Karpas-422 (cell line): Measurements from ENCODE around the gene RMP24.
A peak's percentile ranks its signal among the peaks of the same experiment; 100 is the strongest.

ENCODE experiments used
- DNase-seq: peaks from one replicate; pipeline ENCODE4 v3.0.0-alpha.2; 2015
- H2AFZ ChIP-seq: fragments of 200-600 bp; sonication (generic); 2 replicates; pipeline ENCODE4 v1.6.1; 2014; ENCODE audit warnings: antibody characterized with exemption, low read length, mixed read lengths
- H3K27ac ChIP-seq: fragments of 200-600 bp; sonication (generic); 2 replicates; pipeline ENCODE4 v1.5.1; 2014; ENCODE audit warnings: mild to moderate bottlenecking, low read length, moderate library complexity
- H3K27me3 ChIP-seq: fragments of 200-600 bp; sonication (generic); 2 replicates; pipeline ENCODE4 v1.6.1; 2014; ENCODE audit warnings: low read length, mixed read lengths
- H3K36me3 ChIP-seq: fragments of 200-600 bp; sonication (generic); 2 replicates; pipeline ENCODE4 v1.6.1; 2014; ENCODE audit warnings: low read length, mixed read lengths; ENCODE audit not compliant: insufficient read depth
- H3K4me1 ChIP-seq: fragments of 200-600 bp; sonication (generic); 2 replicates; pipeline ENCODE4 v1.6.1; 2014; ENCODE audit warnings: mild to moderate bottlenecking, low read length, mixed read lengths
- H3K4me2 ChIP-seq: fragments of 200-600 bp; sonication (generic); 2 replicates; pipeline ENCODE4 v1.6.1; 2014; ENCODE audit warnings: low read length, low read depth, mild to moderate bottlenecking; ENCODE audit not compliant: poor library complexity, severe bottlenecking
- H3K4me3 ChIP-seq: fragments of 200-600 bp; sonication (generic); 2 replicates; pipeline ENCODE4 v1.5.1; 2014; ENCODE audit warnings: mild to moderate bottlenecking, antibody characterized with exemption, low read length, mixed read lengths
- H3K79me2 ChIP-seq: fragments of 200-600 bp; sonication (generic); 2 replicates; pipeline ENCODE4 v1.6.1; 2014; ENCODE audit warnings: mild to moderate bottlenecking, low read length, mixed read lengths
- H3K9ac ChIP-seq: fragments of 200-600 bp; sonication (generic); 2 replicates; pipeline ENCODE4 v1.6.0; 2014; ENCODE audit warnings: low read length
- H3K9me2 ChIP-seq: fragments of 200-600 bp; sonication (generic), shearing (Covaris generic); replicated peaks from 2 replicates; pipeline ENCODE4 v1.6.0; 2014; ENCODE audit warnings: mild to moderate bottlenecking, low read length, moderate library complexity; ENCODE audit not compliant: insufficient read depth
- H3K9me3 ChIP-seq: fragments of 300-700, 200-600 bp; sonication (generic); 2 replicates; pipeline ENCODE4 v1.6.1; 2014; ENCODE audit warnings: low read length, mixed read lengths
- H4K20me1 ChIP-seq: fragments of 200-600 bp; sonication (generic); 2 replicates; pipeline ENCODE4 v1.6.1; 2014; ENCODE audit warnings: mild to moderate bottlenecking, antibody characterized with exemption, low read length, low read depth; ENCODE audit not compliant: insufficient read depth

The RMP24 gene

DNA sequence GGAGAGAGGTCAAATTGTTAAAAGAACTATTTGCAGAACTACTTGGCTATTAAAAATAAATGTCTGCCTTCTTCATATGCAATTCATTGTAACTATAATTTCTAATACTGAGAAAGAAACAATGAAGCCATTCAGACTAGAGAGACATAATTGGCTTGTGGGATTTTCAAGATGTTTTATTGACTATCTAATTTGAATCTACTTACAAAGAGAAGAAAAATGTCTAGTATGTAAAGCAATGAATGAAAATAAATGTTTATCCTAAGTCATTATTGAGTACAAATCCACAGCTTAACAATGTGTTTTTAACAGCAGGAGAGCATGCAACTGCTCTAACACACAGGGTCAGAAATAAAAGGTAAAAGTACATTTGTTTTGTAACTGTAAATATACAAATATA is 19.2 kb downstream of the RMP24 start:
- DNase-seq: no peak
- peaks cover 21% of the 10 kb centered on the region; the same call in 1 of the 2 replicates for H3K36me3 ChIP-seq
- no peak overlapping the region for H3K4me2 ChIP-seq
- H3K27ac ChIP-seq: no peak overlapping the region
- no peak overlapping the region for H3K4me3 ChIP-seq
- H2AFZ ChIP-seq: no peak overlapping the region
- no peaks in the 10 kb centered on the region for H3K79me2 ChIP-seq
- H3K4me1 ChIP-seq: no peaks in the 10 kb centered on the region
- H4K20me1 ChIP-seq: no peaks in the 10 kb centered on the region
- H3K9me3 ChIP-seq: no peaks in the 10 kb centered on the region
- no peaks in the 10 kb centered on the region for H3K9me2 ChIP-seq
- no peaks in the 10 kb centered on the region for H3K27me3 ChIP-seq
- no peak overlapping the region for H3K9ac ChIP-seq

DNA sequence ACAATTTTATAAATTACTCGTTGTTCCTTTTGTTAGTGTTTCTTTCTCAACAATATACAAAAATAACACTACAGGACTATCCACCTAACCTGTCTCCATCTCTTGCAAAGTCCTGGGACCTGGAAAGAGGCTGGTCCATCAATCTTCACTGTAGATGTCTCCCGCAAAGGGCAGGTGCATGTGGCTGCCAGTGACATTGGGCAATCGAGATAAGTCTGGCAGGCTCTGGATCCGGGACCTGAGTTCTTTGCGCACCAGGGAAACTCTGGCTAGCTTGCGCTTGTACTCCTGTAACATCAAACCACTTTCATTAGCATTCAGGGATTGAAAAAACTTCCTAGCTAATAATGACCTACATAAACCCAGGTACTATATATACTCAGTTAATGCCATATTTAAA is 20.5 kb downstream of the RMP24 start:
- no peaks in the 10 kb centered on the region for H3K9me2 ChIP-seq

DNA sequence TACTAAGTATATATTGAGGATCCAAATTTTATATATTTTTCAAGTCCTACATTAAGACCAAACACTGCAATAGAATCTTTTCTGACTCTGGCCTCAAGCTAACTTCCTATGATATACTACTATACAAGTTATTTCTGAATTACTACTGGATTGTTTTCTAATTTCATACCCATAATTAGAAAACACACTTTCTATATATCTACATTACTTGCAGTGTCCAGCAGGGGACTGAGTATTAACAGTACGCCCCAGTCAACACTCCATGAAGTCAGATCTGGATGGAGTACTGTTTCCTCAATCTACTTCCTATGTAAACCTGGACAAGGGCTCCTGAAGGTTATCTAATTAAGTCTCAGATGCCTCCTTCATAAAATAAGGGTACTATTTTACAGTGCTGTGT is 26.5 kb downstream of the RMP24 start:
- Histone ChIP-seq H3K9ac (no peak overlapping the region), H3K4me3 (no peak overlapping the region), H3K4me1 (peaks cover 23% of the 10 kb centered on the region), H3K9me2 (no peaks in the 10 kb centered on the region), H3K36me3 (no peaks in the 10 kb centered on the region), H3K79me2 (no peaks in the 10 kb centered on the region), H2AFZ (no peak overlapping the region), H4K20me1 (no peaks in the 10 kb centered on the region), H3K27me3 (no peaks in the 10 kb centered on the region), H3K4me2 (no peak overlapping the region), H3K9me3 (no peaks in the 10 kb centered on the region), H3K27ac (no peak overlapping the region)
- peak; percentile 59 for DNase-seq

More for the DNA sequence above, 20.5 kb downstream of the RMP24 start:
- Histone ChIP-seq H3K9me3 (no peaks in the 10 kb centered on the region), H3K4me1 (no peaks in the 10 kb centered on the region), H3K4me2 (no peak overlapping the region), H3K27me3 (no peaks in the 10 kb centered on the region), H2AFZ (no peak overlapping the region), H3K27ac (no peak overlapping the region), H4K20me1 (no peaks in the 10 kb centered on the region), H3K36me3 (peaks cover 21% of the 10 kb centered on the region; the same call in 1 of the 2 replicates), H3K4me3 (no peak overlapping the region), H3K79me2 (no peaks in the 10 kb centered on the region), H3K9ac (no peak overlapping the region)
- DNase-seq: no peak

DNA sequence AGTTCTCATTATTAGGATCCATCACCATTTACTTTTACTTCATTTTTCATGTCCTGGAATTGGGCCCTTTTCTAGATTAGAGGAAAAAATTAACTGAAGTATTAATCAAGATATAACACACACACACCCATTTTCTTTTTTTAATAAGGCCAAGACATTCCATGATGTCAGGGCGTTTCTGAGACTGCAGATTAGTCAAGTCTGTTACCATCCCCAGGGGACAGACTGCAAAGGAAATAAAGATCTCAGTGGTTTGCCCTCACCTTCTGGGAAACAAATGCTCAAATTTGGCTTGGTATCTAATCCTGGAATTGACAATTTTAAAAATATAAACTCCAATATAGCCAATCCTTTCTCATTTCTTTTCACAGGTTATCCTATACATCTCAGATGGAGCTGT is 27.4 kb downstream of the RMP24 start:
- Histone ChIP-seq H3K4me1 (peaks cover 23% of the 10 kb centered on the region), H3K4me3 (no peak overlapping the region), H3K4me2 (no peak overlapping the region), H3K36me3 (no peaks in the 10 kb centered on the region), H3K9me2 (no peaks in the 10 kb centered on the region), H3K9me3 (no peaks in the 10 kb centered on the region), H4K20me1 (no peaks in the 10 kb centered on the region), H3K27me3 (no peaks in the 10 kb centered on the region), H3K79me2 (no peaks in the 10 kb centered on the region), H3K9ac (no peak overlapping the region), H3K27ac (no peak overlapping the region), H2AFZ (no peak overlapping the region)
- no peak for DNase-seq

DNA sequence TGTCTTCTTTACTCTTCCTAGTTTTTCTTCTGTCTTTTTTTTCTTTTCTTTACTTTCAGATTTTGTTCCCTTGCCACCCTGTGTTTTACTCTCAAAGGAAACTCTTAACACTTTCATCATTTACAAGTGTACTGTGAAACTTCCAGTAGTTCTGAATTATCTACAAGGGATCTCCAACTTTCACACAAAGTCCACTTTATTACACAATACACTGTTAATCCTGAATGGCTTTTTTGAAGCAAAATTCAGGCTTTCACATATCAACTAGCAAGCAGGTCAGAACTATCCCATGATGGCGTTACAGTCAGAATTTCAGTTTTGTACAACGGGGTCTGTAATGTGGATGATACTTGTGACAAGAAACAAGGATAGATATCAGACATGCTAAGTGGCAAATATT is 34.5 kb downstream of the RMP24 start:
- Histone ChIP-seq H3K4me3 (no peak overlapping the region), H3K79me2 (0 out of 2 replicates have a peak, but pooled peaks cover 2% of the 10 kb centered on the region), H2AFZ (no peak overlapping the region), H3K4me1 (peaks cover under 1% of the 10 kb centered on the region; the same call in 1 of the 2 replicates), H3K4me2 (no peak overlapping the region), H3K27me3 (no peaks in the 10 kb centered on the region), H4K20me1 (no peaks in the 10 kb centered on the region), H3K9ac (no peak overlapping the region), H3K9me2 (no peaks in the 10 kb centered on the region), H3K9me3 (no peaks in the 10 kb centered on the region), H3K27ac (no peak overlapping the region), H3K36me3 (no peaks in the 10 kb centered on the region)
- DNase-seq: no peak

DNA sequence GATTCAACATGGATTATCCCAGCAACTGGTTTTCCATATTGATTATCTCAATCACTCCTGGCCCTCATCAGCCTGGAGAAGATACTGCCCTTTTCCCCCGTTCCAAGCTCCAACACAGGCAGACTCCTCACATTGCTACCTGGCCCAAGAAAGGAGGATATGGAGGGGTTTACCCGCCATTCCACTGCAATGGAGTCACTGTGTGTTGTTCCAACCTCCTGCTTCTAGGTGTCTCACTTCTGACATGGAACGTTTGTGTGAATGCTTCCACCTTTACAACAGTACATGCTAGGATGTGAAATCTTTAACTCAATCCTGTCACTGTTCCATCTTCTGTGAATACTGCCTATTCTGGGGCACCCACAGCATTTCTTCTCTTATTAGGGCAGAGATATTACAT is 36.7 kb downstream of the RMP24 start:
- Histone ChIP-seq H3K9me3 (no peaks in the 10 kb centered on the region), H3K36me3 (no peaks in the 10 kb centered on the region; the same call in 1 of the 2 replicates), H3K4me1 (no peaks in the 10 kb centered on the region), H3K9me2 (no peaks in the 10 kb centered on the region), H3K4me2 (no peak overlapping the region), H4K20me1 (no peaks in the 10 kb centered on the region), H3K27me3 (no peaks in the 10 kb centered on the region), H3K4me3 (no peak overlapping the region), H3K79me2 (0 out of 2 replicates have a peak, but pooled peaks cover 2% of the 10 kb centered on the region), H3K27ac (no peak overlapping the region), H3K9ac (no peak overlapping the region), H2AFZ (no peak overlapping the region)
- no peak for DNase-seq

DNA sequence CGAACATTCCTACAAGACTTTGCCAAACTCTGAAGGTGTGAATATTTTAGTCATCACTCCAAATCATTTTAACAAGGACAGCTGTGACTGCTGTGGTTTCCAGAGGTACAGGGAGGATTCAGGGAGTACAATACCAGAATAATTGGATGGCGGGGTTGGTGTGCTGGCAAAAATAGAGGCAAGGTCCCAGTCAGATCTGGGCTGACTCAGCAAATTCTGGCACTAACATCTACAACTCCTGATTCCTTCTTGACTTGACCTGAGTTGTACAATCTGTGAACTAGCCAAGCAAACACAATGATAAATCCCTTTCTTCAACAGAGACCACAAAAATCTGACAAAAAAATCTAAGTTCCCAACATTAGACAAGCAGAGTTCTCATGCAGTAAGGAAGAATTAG is 40.4 kb downstream of the RMP24 start:
- H3K79me2 ChIP-seq: 0 out of 2 replicates have a peak, but pooled peaks cover 2% of the 10 kb centered on the region
- H3K9me3 ChIP-seq: no peaks in the 10 kb centered on the region
- H3K9me2 ChIP-seq: no peaks in the 10 kb centered on the region

DNA sequence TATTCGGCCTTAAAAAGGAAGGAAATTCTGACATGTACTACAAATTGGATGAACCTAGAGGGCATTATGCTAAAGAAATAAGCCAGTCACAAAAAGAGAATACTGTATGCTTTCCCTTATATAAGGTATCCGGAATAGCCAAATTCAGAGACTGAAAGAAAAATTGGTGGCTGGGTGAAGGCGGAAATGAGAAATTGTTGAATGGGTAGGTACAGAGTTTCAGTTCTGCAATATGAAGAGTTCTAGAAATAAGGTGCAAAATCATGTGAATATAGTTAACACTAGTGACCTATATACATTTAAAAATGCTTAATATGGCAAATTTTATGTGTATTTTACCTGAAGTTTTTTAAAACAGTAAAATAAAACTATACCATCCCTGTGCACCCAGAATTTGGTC is 43.1 kb downstream of the RMP24 start:
- H3K4me1 ChIP-seq: peaks cover 34% of the 10 kb centered on the region
- H3K4me3 ChIP-seq: peak overlapping the region; percentile 19; the same call in 1 of the 2 replicates
- no peaks in the 10 kb centered on the region for H3K9me2 ChIP-seq
- peak; percentile 85 for DNase-seq
- H3K79me2 ChIP-seq: 0 out of 2 replicates have a peak, but pooled peaks cover 2% of the 10 kb centered on the region
- peak overlapping the region; percentile 72 for H3K27ac ChIP-seq
- no peaks in the 10 kb centered on the region for H4K20me1 ChIP-seq
- no peak overlapping the region for H2AFZ ChIP-seq
- H3K27me3 ChIP-seq: no peaks in the 10 kb centered on the region
- peak overlapping the region; percentile 51 for H3K4me2 ChIP-seq
- H3K36me3 ChIP-seq: no peaks in the 10 kb centered on the region; the same call in 1 of the 2 replicates
- H3K9ac ChIP-seq: peak overlapping the region; percentile 23; the same call in 1 of the 2 replicates
- H3K9me3 ChIP-seq: no peaks in the 10 kb centered on the region

More for the DNA sequence above, 40.4 kb downstream of the RMP24 start:
- no peak for DNase-seq
- Histone ChIP-seq H3K4me2 (no peak overlapping the region), H3K27me3 (no peaks in the 10 kb centered on the region), H3K4me1 (peaks cover 27% of the 10 kb centered on the region), H2AFZ (no peak overlapping the region), H4K20me1 (no peaks in the 10 kb centered on the region), H3K36me3 (no peaks in the 10 kb centered on the region; the same call in 1 of the 2 replicates), H3K4me3 (no peak overlapping the region), H3K9ac (no peak overlapping the region), H3K27ac (no peak overlapping the region)
